Activated naive CD4-positive, alpha-beta T cell treated with anti-CD3 and anti-CD28 coated beads, Interleukin-2, amount 10 ng/mL, durations not matched to agents 7 days and 5 days (primary cell): ENCODE measurements around the gene LARGE1.
"Not testable (repeated sequence)": the region's sequence is repeated elsewhere in the genome, so short reads cannot be mapped to it uniquely, and the experiment has no call there.

Source experiments
- CTCF ChIA-PET: fragments of 350-600 bp; sonication (Branson Sonifier 250); formaldehyde crosslinking; loops from one replicate; lab custom pipeline; 2021; ENCODE audit warnings: antibody characterized with exemption; lab: Charles Lee
- DNase-seq: peaks from one replicate; pipeline ENCODE4 v3.0.0-alpha.2; 2020
- H3K27ac Mint-ChIP-seq: one replicate; pipeline ENCODE4 v1.8.0; 2021; ENCODE audit warnings: mild to moderate bottlenecking, moderate library complexity, mixed read lengths
- H3K27me3 Mint-ChIP-seq: one replicate; pipeline ENCODE4 v1.8.0; 2021; ENCODE audit warnings: mild to moderate bottlenecking, mixed read lengths
- H3K36me3 Mint-ChIP-seq: one replicate; pipeline ENCODE4 v1.8.0; 2021; ENCODE audit warnings: mixed read lengths
- H3K4me1 Mint-ChIP-seq: one replicate; pipeline ENCODE4 v1.8.0; 2021; ENCODE audit warnings: mixed read lengths
- H3K4me3 Mint-ChIP-seq: one replicate; pipeline ENCODE4 v1.8.0; 2021; ENCODE audit warnings: mild to moderate bottlenecking, moderate library complexity, mixed read lengths
- H3K9me3 Mint-ChIP-seq: one replicate; pipeline ENCODE4 v1.8.0; 2021; ENCODE audit warnings: mixed read lengths

The LARGE1 gene

DNA sequence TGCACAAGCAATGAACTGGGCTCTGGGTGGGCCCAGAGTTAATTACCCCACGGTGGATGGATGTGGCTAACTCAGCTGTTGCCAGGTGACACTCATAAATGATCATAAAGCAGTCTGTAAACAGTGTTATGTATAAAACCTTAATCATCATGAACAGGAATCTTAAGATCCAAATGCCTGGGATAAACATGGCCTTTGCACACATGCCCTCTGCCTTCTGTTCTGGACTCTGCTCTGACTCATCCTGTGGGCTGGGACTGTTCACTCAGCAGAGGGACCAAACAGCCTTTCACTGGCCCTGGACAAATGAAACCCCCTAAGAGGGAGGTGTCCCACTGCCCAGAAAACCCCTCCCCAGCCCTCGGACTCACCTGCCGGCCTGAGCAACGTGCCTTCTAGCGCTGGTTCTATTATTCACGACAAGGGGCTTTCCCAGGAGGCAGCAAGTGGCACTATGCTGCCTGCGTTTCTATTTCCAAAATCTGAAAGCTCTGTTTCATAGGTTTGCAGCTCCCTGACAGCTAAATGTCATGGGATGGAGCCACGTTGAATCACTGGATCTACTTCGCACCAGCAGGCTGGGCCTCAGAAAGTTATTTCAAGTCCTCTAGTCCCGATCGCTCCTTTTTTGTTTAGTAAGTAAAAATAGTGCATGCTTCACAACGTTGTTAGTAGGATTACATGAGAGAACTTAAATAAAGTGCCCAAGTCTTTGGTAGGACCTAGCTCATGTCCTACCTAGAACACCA is 53.0 kb downstream of the LARGE1 start:
- DNase-seq, result no peak
- H3K4me1 Mint-ChIP-seq, result no peaks in the 10 kb centered on the region
- peaks cover 12% of the 10 kb centered on the region for H3K9me3 Mint-ChIP-seq
- no peaks in the 10 kb centered on the region for H3K27me3 Mint-ChIP-seq
- H3K4me3 Mint-ChIP-seq, result no peak overlapping the region
- H3K36me3 Mint-ChIP-seq, result no peaks in the 10 kb centered on the region
- H3K27ac Mint-ChIP-seq, result no peak overlapping the region
- CTCF ChIA-PET, result no interaction called here

DNA sequence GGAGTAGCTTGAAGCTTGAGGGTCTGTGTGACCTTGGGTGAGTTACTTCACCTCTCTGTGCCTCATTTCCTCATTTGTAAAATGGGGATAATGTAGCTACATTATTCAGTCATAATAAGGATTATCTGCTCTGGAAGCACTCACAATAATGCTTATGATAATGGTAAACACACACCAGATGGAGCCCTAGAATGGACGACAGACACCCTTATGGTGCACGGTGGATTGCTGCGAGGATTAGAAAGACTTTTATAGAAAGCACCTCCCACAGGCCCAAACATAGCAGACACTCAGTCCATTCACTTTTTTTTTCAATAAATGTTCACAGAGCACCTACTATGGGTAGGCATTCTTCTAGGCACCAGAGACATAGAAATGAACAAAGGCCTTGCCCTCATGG is 53.8 kb downstream of the LARGE1 start:
- CTCF ChIA-PET, result no interaction called here
- no peaks in the 10 kb centered on the region for H3K4me1 Mint-ChIP-seq
- H3K4me3 Mint-ChIP-seq, result no peak overlapping the region
- no peak overlapping the region for H3K27ac Mint-ChIP-seq
- no peaks in the 10 kb centered on the region for H3K27me3 Mint-ChIP-seq
- no peaks in the 10 kb centered on the region for H3K36me3 Mint-ChIP-seq
- H3K9me3 Mint-ChIP-seq, result peaks cover 17% of the 10 kb centered on the region
- no peak for DNase-seq

DNA sequence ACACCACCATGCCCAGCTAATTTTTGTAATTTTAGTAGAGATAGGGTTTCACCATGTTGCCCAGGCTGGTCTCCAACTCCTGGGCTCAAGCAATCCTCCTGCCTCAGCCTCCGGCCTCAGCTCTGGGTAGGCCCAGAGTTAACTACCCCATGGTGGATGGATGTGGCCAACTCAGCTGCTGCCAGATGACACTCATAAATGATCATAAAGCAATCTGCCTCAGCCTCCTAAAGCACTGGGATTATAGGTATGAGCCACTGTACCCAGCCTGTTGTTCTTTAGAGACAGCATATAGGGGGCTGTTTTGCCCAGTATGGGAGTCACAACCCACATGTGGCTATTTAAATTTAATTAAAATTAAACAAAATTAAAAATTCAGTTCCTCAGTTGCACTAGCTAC is 54.3 kb downstream of the LARGE1 start:
- H3K4me1 Mint-ChIP-seq, result no peaks in the 10 kb centered on the region
- H3K27ac Mint-ChIP-seq, result no peak overlapping the region
- CTCF ChIA-PET, result no interaction called here
- DNase-seq, result no peak
- peaks cover 20% of the 10 kb centered on the region for H3K9me3 Mint-ChIP-seq
- H3K36me3 Mint-ChIP-seq, result no peaks in the 10 kb centered on the region
- H3K4me3 Mint-ChIP-seq, result no peak overlapping the region
- H3K27me3 Mint-ChIP-seq, result no peaks in the 10 kb centered on the region

DNA sequence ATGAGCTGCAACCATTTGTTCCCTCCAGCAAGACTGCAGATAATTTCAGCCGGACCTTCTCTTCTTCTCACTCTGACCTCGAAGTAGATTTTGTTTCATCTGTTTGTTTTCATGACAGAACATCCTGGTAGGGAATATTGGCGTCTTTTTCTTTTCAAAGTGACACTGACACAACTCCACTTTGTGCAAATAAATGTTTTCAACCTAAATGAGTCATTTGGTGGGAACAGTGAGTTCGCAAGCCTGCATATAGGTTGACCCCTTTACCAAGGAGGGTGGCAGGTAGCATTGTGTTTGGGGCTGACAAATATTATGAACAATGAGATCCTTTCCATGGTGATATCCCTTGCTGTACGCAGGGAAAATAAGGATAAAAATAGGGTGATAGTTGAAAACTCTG is 55.0 kb downstream of the LARGE1 start:
- Mint-ChIP-seq H3K4me1 (no peaks in the 10 kb centered on the region), H3K9me3 (peaks cover 20% of the 10 kb centered on the region), H3K36me3 (no peaks in the 10 kb centered on the region), H3K4me3 (no peak overlapping the region), H3K27ac (no peak overlapping the region), H3K27me3 (no peaks in the 10 kb centered on the region)
- CTCF ChIA-PET, result no interaction called here
- DNase-seq, result no peak

DNA sequence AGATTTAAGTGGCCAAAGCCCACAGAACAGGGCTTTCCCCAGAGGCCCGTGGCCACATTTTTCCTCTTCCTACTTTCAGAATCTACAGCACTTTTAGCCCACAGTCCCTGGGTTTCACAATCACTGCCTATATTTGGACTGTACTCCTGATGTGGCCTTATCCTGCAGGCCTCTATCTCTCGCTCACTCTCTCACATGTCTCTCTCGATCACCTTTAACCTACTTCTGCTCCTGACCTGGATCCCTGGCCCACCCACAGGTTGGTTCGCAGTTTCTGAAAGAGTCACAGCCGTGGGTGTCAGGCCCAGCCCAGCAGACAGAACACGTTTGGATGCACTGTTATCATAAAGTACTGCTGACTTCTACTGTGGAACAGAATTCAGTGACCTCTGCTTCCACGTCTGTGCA is 55.5 kb downstream of the LARGE1 start:
- no peak overlapping the region for H3K4me3 Mint-ChIP-seq
- DNase-seq, result no peak
- H3K27ac Mint-ChIP-seq, result no peak overlapping the region
- H3K9me3 Mint-ChIP-seq, result peaks cover 20% of the 10 kb centered on the region
- no peaks in the 10 kb centered on the region for H3K4me1 Mint-ChIP-seq
- no peaks in the 10 kb centered on the region for H3K36me3 Mint-ChIP-seq
- no peaks in the 10 kb centered on the region for H3K27me3 Mint-ChIP-seq
- CTCF ChIA-PET, result no interaction called here

DNA sequence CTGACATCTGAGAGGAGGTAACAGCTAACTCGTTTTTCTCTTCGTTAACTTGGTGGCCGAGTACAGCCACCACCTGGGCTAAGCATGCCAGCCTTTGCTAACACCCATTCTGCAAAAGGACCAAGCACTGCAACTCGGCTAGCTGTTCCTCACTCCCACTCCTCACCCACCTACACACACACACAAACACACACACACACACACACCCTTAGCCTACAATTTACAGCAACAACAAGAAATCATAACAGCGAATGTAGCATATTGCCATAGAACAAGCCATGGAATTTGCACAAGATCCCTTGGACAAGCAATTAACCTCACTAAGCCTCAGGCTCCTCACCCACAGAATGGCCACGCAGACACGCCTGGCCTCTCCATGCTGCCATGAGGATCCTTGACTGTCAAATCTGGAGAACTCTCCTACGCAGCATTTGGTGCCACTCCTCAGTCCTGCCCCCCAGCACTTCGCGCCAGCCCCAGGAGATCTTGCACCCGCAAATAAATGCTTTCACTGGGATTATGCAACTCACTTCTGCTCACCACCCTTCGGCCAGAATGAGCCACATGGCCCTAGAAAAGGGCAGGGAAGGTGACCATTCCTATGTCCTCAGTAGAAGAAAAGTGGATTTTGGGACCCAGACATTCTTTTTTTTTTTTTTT is 58.9 kb downstream of the LARGE1 start:
- Mint-ChIP-seq H3K36me3 (no peaks in the 10 kb centered on the region), H3K9me3 (peaks cover 19% of the 10 kb centered on the region), H3K4me1 (no peaks in the 10 kb centered on the region), H3K27me3 (no peaks in the 10 kb centered on the region), H3K27ac (no peak overlapping the region), H3K4me3 (no peak overlapping the region)
- DNase-seq, result no peak
- CTCF ChIA-PET, result no interaction called here

DNA sequence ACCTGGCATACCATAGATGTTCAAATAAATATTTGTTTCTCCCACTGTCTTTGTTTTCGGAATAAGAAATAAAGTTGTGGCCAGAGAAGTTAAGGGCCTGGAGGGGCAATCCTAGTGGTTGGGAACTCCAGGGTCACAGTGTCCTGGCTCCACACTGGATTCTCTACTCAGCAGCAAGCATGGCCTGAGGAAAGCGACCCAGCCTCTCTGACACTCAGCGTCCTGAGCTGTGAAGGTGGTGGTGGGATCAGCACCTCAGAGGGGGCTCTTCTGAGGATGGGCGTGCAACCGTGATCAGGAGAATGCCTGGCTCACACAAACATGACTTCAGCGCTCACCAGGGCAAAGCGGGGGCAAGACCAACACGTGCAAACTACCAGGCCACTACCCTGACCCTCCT is 59.9 kb downstream of the LARGE1 start:
- peaks cover 19% of the 10 kb centered on the region for H3K9me3 Mint-ChIP-seq
- no peaks in the 10 kb centered on the region for H3K4me1 Mint-ChIP-seq
- H3K27me3 Mint-ChIP-seq, result no peaks in the 10 kb centered on the region
- DNase-seq, result no peak
- no peak overlapping the region for H3K4me3 Mint-ChIP-seq
- no peak overlapping the region for H3K27ac Mint-ChIP-seq
- H3K36me3 Mint-ChIP-seq, result no peaks in the 10 kb centered on the region
- CTCF ChIA-PET, result no interaction called here

DNA sequence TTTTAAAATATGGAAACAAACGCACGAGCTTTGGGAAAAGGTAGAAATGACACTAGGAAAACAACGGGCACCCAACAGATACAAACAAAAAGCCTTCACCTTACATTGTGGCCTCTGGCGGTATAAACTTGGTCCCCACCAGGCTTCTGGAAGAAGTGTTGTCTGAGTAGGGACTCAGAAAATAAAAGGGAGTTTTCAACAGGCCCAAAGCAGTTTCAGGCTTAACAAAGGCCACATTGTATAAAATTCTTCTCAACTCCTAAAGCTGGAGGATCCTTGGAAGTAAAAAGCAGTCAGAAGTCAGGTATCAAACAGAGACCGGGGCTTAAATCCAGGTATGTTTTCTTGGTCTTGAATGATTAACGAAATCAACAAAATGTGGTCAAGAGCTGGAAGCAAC is 61.0 kb downstream of the LARGE1 start:
- CTCF ChIA-PET, result no interaction called here
- H3K4me1 Mint-ChIP-seq, result no peaks in the 10 kb centered on the region

DNA sequence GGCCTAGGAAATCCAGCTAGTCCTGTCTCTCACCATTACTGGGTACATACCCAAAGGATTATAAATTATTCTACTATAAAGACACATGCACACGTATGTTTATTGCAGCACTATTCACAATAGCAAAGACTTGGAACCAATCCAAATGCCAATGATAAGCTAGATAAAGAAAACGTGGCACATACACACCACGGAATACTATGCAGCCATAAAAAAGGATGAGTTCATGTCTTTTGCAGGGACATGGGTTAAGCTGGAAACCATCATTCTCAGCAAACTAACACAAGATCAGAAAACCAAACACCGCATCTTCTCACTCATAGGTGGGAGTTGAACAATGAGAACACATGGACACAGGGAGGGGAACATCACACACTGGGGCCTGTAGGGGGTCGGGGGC is 61.6 kb downstream of the LARGE1 start:
- H3K27me3 Mint-ChIP-seq, H3K4me1 Mint-ChIP-seq, H3K4me3 Mint-ChIP-seq, H3K27ac Mint-ChIP-seq, DNase-seq, H3K36me3 Mint-ChIP-seq, CTCF ChIA-PET: not testable (repeated sequence)
- H3K9me3 Mint-ChIP-seq, result peaks cover 16% of the 10 kb centered on the region

More for the DNA sequence above, 61.0 kb downstream of the LARGE1 start:
- Mint-ChIP-seq H3K9me3 (peaks cover 16% of the 10 kb centered on the region), H3K4me3 (no peak overlapping the region), H3K36me3 (no peaks in the 10 kb centered on the region), H3K27ac (no peak overlapping the region), H3K27me3 (no peaks in the 10 kb centered on the region)
- no peak for DNase-seq

DNA sequence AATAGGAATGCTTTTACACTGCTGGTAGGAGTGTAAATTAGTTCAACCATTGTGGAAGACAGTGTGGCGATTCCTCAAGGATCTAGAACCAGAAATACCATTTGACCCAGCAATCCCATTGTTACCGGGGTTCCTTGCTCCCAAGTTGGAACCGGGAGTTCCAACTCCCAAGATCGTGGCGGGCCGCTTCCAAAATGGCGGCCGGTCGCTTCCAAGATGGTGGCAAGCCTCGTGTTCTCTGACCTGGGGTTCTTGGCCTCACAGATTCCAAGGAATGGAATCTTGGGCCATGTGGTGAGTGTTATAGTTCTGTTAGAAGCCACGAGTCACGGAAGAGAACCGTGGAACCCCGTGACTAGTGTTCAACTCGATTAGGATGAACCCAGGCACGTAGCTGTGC is 62.5 kb downstream of the LARGE1 start:
- H3K4me3 Mint-ChIP-seq, H3K4me1 Mint-ChIP-seq, H3K36me3 Mint-ChIP-seq, DNase-seq, CTCF ChIA-PET, H3K27me3 Mint-ChIP-seq, H3K27ac Mint-ChIP-seq: not testable (repeated sequence)
- peaks cover 16% of the 10 kb centered on the region for H3K9me3 Mint-ChIP-seq

DNA sequence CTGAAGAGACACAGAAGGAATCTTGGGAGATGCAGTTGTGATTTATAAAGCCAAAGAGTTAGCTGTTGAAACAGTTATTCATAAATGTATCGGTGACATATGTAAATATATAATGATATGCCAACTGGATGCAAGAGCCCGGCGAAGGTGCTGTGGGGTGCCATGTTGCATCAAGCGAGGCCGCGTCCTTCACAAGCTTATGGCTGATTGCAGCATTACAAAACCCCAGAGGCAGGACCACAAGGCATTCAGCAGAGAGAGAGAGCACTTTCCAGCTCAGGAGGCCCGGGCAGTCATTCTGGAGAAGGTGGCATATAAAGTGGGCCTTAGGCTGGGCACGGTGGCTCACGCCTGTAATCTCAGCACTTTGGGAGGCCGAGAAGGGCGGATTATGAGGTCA is 65.6 kb downstream of the LARGE1 start:
- H3K9me3 Mint-ChIP-seq, result peaks cover 6% of the 10 kb centered on the region
- no peak overlapping the region for H3K4me3 Mint-ChIP-seq
- CTCF ChIA-PET, result no interaction called here
- H3K27ac Mint-ChIP-seq, result no peak overlapping the region
- no peaks in the 10 kb centered on the region for H3K36me3 Mint-ChIP-seq
- no peak for DNase-seq
- H3K27me3 Mint-ChIP-seq, result no peaks in the 10 kb centered on the region
- peaks cover 9% of the 10 kb centered on the region for H3K4me1 Mint-ChIP-seq

DNA sequence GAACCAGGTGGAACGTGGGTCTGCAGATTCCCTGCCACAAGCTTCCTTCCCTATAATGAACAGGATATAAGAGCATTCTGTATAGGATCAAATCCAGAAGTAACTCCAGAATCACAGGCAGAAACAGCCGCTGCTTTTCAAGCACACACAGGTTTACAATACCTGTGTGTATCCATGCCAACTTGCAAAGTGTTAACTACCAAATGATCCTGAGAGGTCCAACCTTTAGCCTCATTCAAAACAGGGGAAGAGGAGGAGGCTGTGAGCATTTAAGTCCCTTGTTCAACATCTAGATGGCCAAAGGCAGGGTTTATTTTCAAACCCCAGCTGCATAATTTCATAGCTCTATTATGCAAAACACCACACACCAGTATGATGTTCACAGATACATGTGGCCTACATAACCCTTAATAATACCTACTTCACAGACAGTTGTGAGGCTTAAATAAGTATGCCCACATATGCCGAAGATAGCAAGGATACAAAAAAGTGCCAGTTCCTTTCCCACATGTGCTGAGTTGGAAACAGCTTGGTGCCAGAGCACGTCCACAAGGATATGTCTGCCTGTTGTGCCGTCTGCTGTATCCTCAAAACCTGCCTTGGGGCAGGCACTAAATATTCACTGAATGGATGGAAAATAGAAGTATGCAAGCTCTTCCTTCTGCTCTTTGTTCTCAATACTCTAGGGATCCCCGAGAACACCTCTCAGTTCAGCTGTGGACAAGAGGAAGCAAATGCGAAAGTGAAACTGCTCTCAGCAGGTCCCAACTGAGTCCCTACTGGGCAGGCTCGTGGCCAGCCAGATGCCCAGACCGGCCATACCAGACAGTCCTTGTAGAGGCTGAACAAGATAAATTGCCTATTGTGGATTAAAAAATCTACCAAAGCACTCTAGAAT is 66.8 kb downstream of the LARGE1 start:
- peak overlapping the region; percentile 71 for H3K27ac Mint-ChIP-seq
- H3K4me3 Mint-ChIP-seq, result peak overlapping the region; percentile 57
- H3K36me3 Mint-ChIP-seq, result no peaks in the 10 kb centered on the region
- CTCF ChIA-PET, result no interaction called here
- no peak for DNase-seq
- H3K27me3 Mint-ChIP-seq, result no peaks in the 10 kb centered on the region
- peaks cover 9% of the 10 kb centered on the region for H3K4me1 Mint-ChIP-seq
- peaks cover 10% of the 10 kb centered on the region for H3K9me3 Mint-ChIP-seq

DNA sequence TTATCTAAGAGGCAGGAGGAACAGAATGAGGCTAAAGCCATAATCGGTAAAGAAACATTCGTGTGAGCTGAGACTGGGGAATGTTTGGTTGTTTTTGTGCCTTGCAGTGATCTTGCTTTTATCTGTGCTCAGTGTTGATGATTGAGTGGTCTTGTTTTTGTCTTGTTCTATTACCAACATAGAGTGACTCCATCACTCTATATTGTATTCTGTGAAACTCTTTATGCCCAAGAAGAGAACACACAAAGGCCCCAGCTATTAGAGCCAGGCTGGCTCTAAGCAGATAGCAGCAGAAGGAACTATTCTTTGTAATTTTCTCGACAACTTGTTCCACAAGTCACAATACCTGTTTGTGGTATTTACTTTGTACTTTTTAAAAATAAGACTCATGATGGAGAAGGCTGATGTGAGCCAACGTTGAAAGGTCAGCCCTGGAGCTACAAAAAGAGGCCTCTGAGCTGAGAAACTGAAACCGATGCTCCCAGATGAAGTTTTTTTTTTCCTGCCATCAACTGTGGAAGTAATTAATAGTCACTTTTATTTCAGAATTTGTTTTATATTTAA is 68.4 kb downstream of the LARGE1 start:
- H3K4me3 Mint-ChIP-seq, result no peak overlapping the region
- H3K4me1 Mint-ChIP-seq, result peaks cover 9% of the 10 kb centered on the region
- no peaks in the 10 kb centered on the region for H3K36me3 Mint-ChIP-seq
- peaks cover 13% of the 10 kb centered on the region for H3K9me3 Mint-ChIP-seq
- DNase-seq, result no peak
- H3K27me3 Mint-ChIP-seq, result no peaks in the 10 kb centered on the region
- no peak overlapping the region for H3K27ac Mint-ChIP-seq
- CTCF ChIA-PET, result no interaction called here

DNA sequence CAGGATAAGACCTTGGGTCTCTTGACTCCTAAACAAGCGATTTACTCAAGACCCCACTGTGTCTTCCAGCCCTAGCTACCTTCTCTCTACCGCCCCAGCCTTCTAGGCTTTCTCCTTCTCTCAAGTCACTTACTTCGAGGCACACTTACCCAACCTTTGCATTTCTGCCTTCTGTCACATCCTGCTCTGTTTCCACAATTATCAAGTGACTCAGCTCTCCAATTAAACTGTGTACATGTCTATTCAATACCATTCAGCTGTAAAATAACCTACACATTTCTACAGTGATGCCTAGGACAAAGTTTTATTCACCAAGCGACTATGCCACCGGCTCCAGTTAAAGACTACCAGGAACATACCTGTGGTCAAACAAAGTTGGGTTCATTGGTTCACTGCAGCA is 69.0 kb downstream of the LARGE1 start:
- H3K4me1 Mint-ChIP-seq, result peaks cover 9% of the 10 kb centered on the region
- H3K4me3 Mint-ChIP-seq, result no peak overlapping the region
- no peak overlapping the region for H3K27ac Mint-ChIP-seq
- DNase-seq, result no peak
- H3K9me3 Mint-ChIP-seq, result peaks cover 16% of the 10 kb centered on the region
- no peaks in the 10 kb centered on the region for H3K36me3 Mint-ChIP-seq
- H3K27me3 Mint-ChIP-seq, result no peaks in the 10 kb centered on the region
- CTCF ChIA-PET, result no interaction called here
